ENCODE measurements around the gene GZMM. TPM values are rescaled to one million over a fixed set of nuclear protein-coding genes. Genes with fewer than 3 reads are reported as not detected.
A peak's percentile ranks its signal among the peaks of the same experiment; 100 is the strongest.
"Not testable (repeated sequence)": the region's sequence is repeated elsewhere in the genome, so short reads cannot be mapped to it uniquely, and the experiment has no call there.

Gene GZMM
- total RNA-seq, 2 experiments from 2014 or later = 44.5 to 47.4 TPM

DNA sequence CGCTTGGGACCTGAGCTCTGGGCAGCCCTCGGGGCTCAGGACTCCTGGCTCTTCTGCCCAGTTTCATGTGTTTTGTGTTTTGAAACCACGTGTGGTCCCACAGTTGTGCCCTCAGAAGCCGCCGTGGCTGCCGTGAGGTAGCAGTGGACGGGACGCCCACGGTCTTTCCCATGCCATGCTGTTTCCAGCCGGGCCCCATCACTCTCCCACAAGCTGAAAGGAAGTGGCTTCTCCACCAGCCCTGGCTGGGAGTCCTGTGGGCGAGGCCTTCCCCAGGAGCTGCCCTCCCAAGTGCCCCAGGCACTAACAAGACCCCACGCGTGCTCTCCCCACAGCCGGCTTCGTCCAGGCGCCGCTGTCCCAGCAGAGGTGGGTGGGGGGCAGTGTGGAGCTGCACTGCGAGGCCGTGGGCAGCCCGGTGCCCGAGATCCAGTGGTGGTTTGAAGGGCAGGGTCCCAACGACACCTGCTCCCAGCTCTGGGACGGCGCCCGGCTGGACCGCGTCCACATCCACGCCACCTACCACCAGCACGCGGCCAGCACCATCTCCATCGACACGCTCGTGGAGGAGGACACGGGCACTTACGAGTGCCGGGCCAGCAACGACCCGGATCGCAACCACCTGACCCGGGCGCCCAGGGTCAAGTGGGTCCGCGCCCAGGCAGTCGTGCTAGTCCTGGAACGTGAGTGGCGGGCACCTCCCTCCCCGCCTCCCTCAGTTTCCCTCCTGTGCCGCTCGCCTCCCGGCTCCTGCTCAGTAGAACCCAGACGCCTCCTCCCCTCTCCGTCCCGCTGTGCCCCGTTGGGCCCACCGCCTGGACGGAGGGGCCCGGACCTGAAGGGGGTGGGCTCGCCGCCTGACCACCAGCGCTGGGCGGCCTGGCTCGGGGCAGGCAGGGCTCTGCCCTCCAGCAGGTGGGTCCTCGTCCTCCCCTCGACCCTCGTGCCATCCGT lies 33.9 kb downstream of the GZMM start:
- H3K36me3 Mint-ChIP-seq (ENCODE audit: low read depth) = no peaks in the 10 kb centered on the region
- peak overlapping the region; percentile 13 for H3K27ac Mint-ChIP-seq
- H3K4me3 Mint-ChIP-seq = no peak overlapping the region
- H3K27me3 Mint-ChIP-seq = no peaks in the 10 kb centered on the region
- no peak for DNase-seq
- ChIA-PET CTCF (no interaction called here), POLR2A (no interaction called here)
- H3K4me1 Mint-ChIP-seq = peaks cover 27% of the 10 kb centered on the region
- H3K9me3 Mint-ChIP-seq = no peaks in the 10 kb centered on the region

DNA sequence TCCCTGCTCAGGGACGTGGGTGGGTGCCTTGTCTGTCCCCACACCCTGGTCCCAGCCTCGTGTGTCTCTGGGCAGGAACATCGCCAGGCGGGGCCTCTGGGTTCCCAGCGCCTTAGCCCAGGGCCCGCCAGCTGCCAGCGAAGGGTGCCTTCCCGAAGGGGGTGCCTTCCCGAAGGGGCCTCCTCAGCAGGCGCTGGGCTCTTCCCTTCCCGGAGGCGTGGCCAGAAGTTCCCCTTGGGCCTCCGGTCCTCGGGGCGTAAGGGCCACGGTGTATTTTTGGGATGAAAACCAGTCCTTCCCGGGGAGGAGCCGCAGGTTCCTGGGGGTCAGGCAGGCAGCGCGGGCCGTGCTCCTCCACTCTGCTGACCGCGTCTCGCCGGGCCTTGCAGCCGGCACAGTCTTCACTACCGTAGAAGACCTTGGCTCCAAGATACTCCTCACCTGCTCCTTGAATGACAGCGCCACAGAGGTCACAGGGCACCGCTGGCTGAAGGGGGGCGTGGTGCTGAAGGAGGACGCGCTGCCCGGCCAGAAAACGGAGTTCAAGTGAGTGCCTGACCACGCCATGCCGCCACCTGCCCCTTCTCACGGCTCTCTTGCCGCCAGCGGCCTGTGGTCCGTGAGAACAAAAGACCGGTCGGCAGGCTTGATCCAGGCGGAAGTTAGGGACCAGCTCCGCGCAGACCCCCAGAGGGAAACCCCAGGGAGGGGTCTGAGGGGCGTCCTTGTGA lies 35.4 kb downstream of the GZMM start:
- peaks cover 20% of the 10 kb centered on the region for H3K4me1 Mint-ChIP-seq
- POLR2A ChIA-PET = no interaction called here
- CTCF ChIA-PET = no interaction called here
- H3K36me3 Mint-ChIP-seq (ENCODE audit: low read depth) = peaks cover 3% of the 10 kb centered on the region
- DNase-seq = no peak
- no peaks in the 10 kb centered on the region for H3K9me3 Mint-ChIP-seq
- H3K27me3 Mint-ChIP-seq = no peaks in the 10 kb centered on the region
- no peak overlapping the region for H3K4me3 Mint-ChIP-seq
- no peak overlapping the region for H3K27ac Mint-ChIP-seq

DNA sequence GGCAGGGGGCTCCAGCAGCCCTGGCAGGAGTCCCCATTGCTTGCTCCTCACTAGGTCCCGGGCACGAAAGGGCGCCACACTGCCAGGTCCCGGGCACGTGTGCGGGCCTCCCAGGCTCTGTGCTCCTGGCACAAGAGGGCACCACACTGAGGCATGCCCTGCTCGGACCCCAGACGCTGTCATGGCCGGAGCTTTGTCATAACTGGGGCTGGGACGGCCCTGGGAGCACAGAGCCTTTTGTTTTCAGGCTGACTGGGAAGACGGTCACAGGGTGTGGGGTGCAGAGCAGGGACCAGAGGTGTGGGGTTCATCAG lies 35.9 kb downstream of the GZMM start:
- DNase-seq = no peak
- H3K27ac Mint-ChIP-seq = no peak overlapping the region
- no peak overlapping the region for H3K4me3 Mint-ChIP-seq
- CTCF ChIA-PET = no interaction called here
- POLR2A ChIA-PET = no interaction called here
- peaks cover 3% of the 10 kb centered on the region for H3K36me3 Mint-ChIP-seq (ENCODE audit: low read depth)
- no peaks in the 10 kb centered on the region for H3K9me3 Mint-ChIP-seq
- no peaks in the 10 kb centered on the region for H3K27me3 Mint-ChIP-seq
- H3K4me1 Mint-ChIP-seq = peaks cover 15% of the 10 kb centered on the region

GRCh38 chr19:580274-580835 lies 36.5 kb downstream of the GZMM start:
- Mint-ChIP-seq H3K9me3 (no peaks in the 10 kb centered on the region), H3K4me3 (no peak overlapping the region), H3K27ac (no peak overlapping the region), H3K4me1 (peaks cover 13% of the 10 kb centered on the region), H3K27me3 (no peaks in the 10 kb centered on the region), H3K36me3 (ENCODE audit: low read depth) (peaks cover 3% of the 10 kb centered on the region)
- ChIA-PET POLR2A (no interaction called here), CTCF (no interaction called here)
- DNase-seq = no peak

DNA sequence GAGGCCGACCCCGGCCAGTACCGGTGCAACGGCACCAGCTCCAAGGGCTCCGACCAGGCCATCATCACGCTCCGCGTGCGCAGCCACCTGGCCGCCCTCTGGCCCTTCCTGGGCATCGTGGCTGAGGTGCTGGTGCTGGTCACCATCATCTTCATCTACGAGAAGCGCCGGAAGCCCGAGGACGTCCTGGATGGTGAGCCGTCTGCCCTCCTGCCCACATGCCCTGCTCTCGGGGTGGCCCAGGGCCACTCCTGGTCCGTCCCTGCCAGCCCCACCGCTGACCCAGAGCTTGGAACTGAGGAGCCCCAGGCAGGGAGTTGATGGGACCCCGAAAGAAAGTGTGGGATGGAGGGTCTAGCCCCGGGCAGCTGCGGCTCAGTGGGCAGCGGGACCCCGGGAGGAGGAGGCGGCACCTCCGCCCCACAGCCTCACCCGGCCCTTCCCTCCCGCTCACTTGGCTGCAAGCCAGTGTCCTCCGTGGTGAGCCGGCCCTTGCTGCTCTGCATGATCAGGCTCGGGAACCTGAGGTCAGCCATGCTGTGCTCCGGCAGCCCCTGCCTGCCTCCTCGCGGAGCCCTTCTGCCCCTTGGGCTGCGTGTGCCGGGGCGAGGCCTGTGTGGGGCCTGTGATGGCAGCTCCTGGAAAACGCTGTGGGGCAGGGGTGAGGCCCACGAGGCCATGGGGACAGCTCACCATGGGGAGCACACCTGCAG lies 37.7 kb downstream of the GZMM start:
- Mint-ChIP-seq H3K27ac (no peak overlapping the region), H3K27me3 (no peaks in the 10 kb centered on the region), H3K4me1 (peaks cover 7% of the 10 kb centered on the region), H3K9me3 (no peaks in the 10 kb centered on the region), H3K36me3 (ENCODE audit: low read depth) (peaks cover 3% of the 10 kb centered on the region), H3K4me3 (no peak overlapping the region)
- DNase-seq = no peak
- POLR2A ChIA-PET = no interaction called here
- CTCF ChIA-PET = interaction anchor here (0.5 to 1.2 kb wide), 2 partner anchors 13 to 191 kb away, joined by 3 read pairs; no protein-coding TSS in a partner anchor

DNA sequence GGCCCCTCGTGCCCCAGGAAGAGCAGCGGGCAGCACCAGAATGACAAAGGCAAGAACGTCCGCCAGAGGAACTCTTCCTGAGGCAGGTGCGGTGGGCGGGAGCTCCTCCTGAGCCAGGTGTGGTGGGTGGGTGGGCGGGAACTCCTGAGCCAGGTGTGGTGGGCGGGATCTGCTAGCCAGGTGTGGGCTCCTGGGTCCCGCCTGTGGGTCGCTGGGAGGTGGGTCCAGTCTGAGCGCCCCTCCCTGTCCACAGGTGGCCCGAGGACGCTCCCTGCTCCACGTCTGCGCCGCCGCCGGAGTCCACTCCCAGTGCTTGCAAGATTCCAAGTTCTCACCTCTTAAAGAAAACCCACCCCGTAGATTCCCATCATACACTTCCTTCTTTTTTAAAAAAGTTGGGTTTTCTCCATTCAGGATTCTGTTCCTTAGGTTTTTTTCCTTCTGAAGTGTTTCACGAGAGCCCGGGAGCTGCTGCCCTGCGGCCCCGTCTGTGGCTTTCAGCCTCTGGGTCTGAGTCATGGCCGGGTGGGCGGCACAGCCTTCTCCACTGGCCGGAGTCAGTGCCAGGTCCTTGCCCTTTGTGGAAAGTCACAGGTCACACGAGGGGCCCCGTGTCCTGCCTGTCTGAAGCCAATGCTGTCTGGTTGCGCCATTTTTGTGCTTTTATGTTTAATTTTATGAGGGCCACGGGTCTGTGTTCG lies 38.8 kb downstream of the GZMM start:
- no peak for DNase-seq
- ChIA-PET CTCF (interaction anchor here (1.2 kb wide), 1 partner anchor 12 kb away, joined by 3 read pairs; no protein-coding TSS in a partner anchor), POLR2A (no interaction called here)
- H3K27me3 Mint-ChIP-seq = no peaks in the 10 kb centered on the region
- H3K4me1 Mint-ChIP-seq = peaks cover 4% of the 10 kb centered on the region
- no peak overlapping the region for H3K4me3 Mint-ChIP-seq
- H3K9me3 Mint-ChIP-seq = no peaks in the 10 kb centered on the region
- H3K36me3 Mint-ChIP-seq (ENCODE audit: low read depth) = peaks cover 3% of the 10 kb centered on the region
- no peak overlapping the region for H3K27ac Mint-ChIP-seq

GRCh38 chr19:583198-583967 lies 39.5 kb downstream of the GZMM start:
- no peak overlapping the region for H3K27ac Mint-ChIP-seq
- peaks cover 6% of the 10 kb centered on the region for H3K4me1 Mint-ChIP-seq
- no peaks in the 10 kb centered on the region for H3K9me3 Mint-ChIP-seq
- ChIA-PET CTCF (interaction anchor here (0.7 to 1.2 kb wide), 3 partner anchors 15 to 73 kb away, joined by 3 to 5 read pairs (median 4); no protein-coding TSS in a partner anchor), POLR2A (no interaction called here)
- peaks cover 4% of the 10 kb centered on the region for H3K27me3 Mint-ChIP-seq
- no peak overlapping the region for H3K4me3 Mint-ChIP-seq
- peaks cover 3% of the 10 kb centered on the region for H3K36me3 Mint-ChIP-seq (ENCODE audit: low read depth)
- no peak for DNase-seq

GRCh38 chr19:583968-584239 lies 40.1 kb downstream of the GZMM start:
- Mint-ChIP-seq H3K4me3 (no peak overlapping the region), H3K36me3 (ENCODE audit: low read depth) (peaks cover 3% of the 10 kb centered on the region), H3K27me3 (peaks cover 6% of the 10 kb centered on the region), H3K9me3 (no peaks in the 10 kb centered on the region), H3K27ac (peak overlapping the region; percentile 76), H3K4me1 (peaks cover 8% of the 10 kb centered on the region)
- ChIA-PET POLR2A (no interaction called here), CTCF (interaction anchor here (0.5 to 1.7 kb wide), 9 partner anchors 9 to 74 kb away, joined by 3 to 8 read pairs (median 4); no protein-coding TSS in a partner anchor)
- no peak for DNase-seq

- H3K4me3 Mint-ChIP-seq = no peak overlapping the region
- DNase-seq = peak; percentile 61
- ChIA-PET POLR2A (no interaction called here), CTCF (interaction anchor here (0.5 to 1.7 kb wide), 14 partner anchors 10 to 84 kb away, joined by 3 to 8 read pairs (median 4); partner anchors contain the start of gene POLRMT)
- no peak overlapping the region for H3K27ac Mint-ChIP-seq
- peaks cover 3% of the 10 kb centered on the region for H3K36me3 Mint-ChIP-seq (ENCODE audit: low read depth)
- peaks cover 8% of the 10 kb centered on the region for H3K4me1 Mint-ChIP-seq
- no peaks in the 10 kb centered on the region for H3K9me3 Mint-ChIP-seq
- peaks cover 8% of the 10 kb centered on the region for H3K27me3 Mint-ChIP-seq
Measured at GRCh38 chr19:584240-585001, 40.6 kb downstream of the GZMM start.

- H3K27ac Mint-ChIP-seq; H3K36me3 Mint-ChIP-seq (ENCODE audit: low read depth); H3K9me3 Mint-ChIP-seq; H3K27me3 Mint-ChIP-seq; DNase-seq; H3K4me3 Mint-ChIP-seq; POLR2A ChIA-PET; H3K4me1 Mint-ChIP-seq: not testable (repeated sequence)
- CTCF ChIA-PET = interaction anchor here (0.5 to 1.7 kb wide), 10 partner anchors 10 to 83 kb away, joined by 3 to 8 read pairs (median 4); partner anchors contain the start of gene POLRMT
Measured at GRCh38 chr19:585146-585545, 41.3 kb downstream of the GZMM start.

GRCh38 chr19:585551-586110 lies 41.8 kb downstream of the GZMM start:
- no peaks in the 10 kb centered on the region for H3K9me3 Mint-ChIP-seq
- no peak overlapping the region for H3K27ac Mint-ChIP-seq
- peaks cover 3% of the 10 kb centered on the region for H3K36me3 Mint-ChIP-seq (ENCODE audit: low read depth)
- peaks cover 10% of the 10 kb centered on the region for H3K4me1 Mint-ChIP-seq
- CTCF ChIA-PET = interaction anchor here (0.6 to 1.7 kb wide), 6 partner anchors 11 to 65 kb away, joined by 3 to 8 read pairs (median 4); partner anchors contain the start of gene POLRMT
- H3K4me3 Mint-ChIP-seq = no peak overlapping the region
- POLR2A ChIA-PET = no interaction called here
- H3K27me3 Mint-ChIP-seq = peaks cover 10% of the 10 kb centered on the region
- DNase-seq = no peak

All from activated CD4-positive, alpha-beta T cell treated with anti-CD3 and anti-CD28 coated beads, Interleukin-2, amount 10 ng/mL, durations not matched to agents 7 days and 5 days (primary cell).